GM12801 (cell line): ENCODE measurements around the gene SYAP1.

Experiments
- TF ChIP-seq, protein P1 (sequence below): IDR thresholded peaks from one replicate; pipeline ENCODE4 v1.5.1; 2011; ENCODE audit warnings: control low read depth; ENCODE audit not compliant: insufficient read length; ENCODE audit errors: extremely low read depth

Gene SYAP1, protein sequence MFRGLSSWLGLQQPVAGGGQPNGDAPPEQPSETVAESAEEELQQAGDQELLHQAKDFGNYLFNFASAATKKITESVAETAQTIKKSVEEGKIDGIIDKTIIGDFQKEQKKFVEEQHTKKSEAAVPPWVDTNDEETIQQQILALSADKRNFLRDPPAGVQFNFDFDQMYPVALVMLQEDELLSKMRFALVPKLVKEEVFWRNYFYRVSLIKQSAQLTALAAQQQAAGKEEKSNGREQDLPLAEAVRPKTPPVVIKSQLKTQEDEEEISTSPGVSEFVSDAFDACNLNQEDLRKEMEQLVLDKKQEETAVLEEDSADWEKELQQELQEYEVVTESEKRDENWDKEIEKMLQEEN

DNA sequence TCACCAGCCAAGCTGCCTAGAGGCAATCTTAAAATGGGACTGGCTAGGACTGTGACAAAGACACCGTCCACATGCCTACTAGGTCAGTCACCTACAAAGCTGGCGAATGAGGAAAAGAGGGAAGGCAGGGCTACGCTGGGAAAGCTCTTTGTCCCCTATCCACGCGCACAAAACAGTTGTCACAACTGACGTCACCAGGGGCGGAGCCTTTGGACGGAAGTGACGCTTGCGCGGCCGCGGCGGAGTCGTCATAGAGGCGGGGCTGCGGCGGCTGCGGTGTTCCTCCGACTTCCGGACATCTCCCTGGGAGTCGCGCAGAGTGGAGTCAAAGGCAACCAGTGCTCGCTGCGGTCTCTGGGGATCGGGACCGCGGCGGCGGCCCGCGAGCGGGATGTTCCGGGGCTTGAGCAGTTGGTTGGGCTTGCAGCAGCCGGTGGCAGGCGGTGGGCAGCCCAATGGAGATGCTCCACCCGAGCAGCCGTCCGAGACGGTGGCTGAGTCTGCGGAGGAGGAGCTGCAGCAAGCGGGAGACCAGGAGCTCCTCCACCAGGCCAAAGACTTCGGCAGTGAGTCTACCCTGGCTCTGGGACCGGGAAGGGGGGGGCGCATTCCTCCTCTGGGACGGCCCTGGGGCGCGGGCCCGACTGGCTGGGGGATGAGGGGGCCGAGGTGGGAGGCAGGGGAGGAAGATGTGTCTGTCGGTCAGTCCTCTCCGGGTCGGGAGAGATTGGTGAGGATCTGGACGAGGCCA is at the start of gene SYAP1:
SYAP1 (plus strand) TSS at position 279 of the 751 bp plus-strand sequence; CDS start at position 392, 113 bp downstream.
- TF ChIP-seq, protein P1, sequence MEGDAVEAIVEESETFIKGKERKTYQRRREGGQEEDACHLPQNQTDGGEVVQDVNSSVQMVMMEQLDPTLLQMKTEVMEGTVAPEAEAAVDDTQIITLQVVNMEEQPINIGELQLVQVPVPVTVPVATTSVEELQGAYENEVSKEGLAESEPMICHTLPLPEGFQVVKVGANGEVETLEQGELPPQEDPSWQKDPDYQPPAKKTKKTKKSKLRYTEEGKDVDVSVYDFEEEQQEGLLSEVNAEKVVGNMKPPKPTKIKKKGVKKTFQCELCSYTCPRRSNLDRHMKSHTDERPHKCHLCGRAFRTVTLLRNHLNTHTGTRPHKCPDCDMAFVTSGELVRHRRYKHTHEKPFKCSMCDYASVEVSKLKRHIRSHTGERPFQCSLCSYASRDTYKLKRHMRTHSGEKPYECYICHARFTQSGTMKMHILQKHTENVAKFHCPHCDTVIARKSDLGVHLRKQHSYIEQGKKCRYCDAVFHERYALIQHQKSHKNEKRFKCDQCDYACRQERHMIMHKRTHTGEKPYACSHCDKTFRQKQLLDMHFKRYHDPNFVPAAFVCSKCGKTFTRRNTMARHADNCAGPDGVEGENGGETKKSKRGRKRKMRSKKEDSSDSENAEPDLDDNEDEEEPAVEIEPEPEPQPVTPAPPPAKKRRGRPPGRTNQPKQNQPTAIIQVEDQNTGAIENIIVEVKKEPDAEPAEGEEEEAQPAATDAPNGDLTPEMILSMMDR: no peak

DNA sequence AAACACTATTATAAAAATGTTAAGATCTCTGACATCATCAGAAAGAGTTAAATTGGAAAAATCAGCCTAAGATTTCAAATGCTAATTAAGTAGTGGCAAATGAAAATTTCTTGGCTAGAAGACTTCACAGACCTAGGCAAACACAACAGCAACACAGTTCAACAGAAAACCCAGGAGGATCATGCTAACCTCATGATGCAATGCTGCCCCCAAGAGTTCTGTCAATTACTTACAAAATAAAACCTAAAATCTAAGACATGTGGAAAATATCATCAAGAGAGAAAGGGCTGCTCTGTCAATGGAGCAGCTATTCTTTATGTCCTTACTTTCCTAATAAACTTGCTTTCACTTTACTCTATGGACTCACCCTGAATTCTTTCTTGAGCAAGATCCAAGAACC is 48.4 kb upstream of the SYAP1 start:
- TF ChIP-seq, protein P1: no peak

DNA sequence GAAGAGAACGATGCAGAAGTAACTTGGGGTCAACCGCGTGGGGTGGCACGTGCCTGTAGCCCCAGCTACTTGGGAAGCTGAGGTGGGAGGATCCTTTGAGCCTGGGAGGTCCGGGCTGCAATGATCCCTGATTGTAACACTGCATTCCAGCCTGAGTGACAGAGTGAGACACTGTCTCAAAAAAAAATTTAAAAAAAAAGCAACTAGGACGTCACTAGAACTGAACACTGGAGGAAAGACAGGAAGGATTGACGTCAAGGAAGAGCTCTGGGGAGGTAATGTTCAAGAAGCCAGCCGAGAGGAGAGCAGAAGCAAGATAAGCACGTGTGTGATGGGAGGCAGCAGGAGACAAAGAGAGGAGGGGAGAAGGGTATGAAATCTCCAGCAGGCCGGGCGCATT is 40.7 kb upstream of the SYAP1 start:
- TF ChIP-seq, protein P1: no peak

DNA sequence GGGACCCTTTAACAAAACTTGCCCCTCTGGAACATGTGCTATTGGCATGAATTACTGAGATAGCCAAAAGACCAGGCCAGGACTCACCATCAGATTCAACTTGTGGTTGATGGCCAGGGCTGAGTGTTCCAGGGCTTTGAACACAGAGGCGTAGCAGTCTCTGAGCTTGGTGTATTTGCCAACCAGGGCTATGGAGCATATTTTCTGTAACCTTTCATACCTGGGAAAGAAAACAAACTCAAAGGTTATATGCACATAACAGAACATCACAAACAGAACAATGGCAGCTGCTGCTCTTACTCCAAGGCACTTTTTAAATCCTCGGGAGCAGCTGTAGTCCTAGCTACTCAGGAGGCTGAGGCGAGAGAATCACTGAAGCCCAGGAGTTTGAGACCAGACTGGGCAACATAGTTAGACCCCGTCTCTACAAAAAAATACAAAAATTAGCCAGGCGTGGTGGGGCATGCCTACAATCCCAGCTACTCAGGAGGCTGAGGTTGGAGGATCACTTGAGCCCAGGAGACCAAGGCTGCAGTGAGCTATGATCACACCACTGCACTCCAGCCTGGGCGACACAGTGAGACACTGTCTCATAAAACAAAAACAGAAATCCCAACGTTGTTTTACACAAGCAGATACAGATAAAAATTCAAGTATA is 36.3 kb upstream of the SYAP1 start:
- TF ChIP-seq, protein P1: no peak

DNA sequence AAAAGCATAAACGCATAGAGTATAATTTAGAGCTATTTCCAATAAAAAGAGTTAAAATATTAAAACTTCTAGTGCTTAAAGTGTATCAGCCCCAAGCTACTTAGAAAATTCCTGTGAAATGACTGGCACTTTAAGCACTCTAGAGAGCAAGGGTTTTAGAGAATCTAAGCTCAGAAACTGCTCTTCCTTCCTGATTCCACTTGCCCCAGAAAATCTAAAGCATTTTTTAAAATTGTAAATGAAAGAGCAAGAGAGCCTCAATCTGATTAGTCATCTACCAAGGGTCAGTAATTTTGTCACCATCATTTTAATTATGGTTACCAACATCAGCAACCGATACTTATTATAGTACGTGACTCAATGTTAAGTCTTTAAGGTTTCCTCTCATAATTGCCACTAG is 31.9 kb upstream of the SYAP1 start:
- TF ChIP-seq, protein P1: no peak

DNA sequence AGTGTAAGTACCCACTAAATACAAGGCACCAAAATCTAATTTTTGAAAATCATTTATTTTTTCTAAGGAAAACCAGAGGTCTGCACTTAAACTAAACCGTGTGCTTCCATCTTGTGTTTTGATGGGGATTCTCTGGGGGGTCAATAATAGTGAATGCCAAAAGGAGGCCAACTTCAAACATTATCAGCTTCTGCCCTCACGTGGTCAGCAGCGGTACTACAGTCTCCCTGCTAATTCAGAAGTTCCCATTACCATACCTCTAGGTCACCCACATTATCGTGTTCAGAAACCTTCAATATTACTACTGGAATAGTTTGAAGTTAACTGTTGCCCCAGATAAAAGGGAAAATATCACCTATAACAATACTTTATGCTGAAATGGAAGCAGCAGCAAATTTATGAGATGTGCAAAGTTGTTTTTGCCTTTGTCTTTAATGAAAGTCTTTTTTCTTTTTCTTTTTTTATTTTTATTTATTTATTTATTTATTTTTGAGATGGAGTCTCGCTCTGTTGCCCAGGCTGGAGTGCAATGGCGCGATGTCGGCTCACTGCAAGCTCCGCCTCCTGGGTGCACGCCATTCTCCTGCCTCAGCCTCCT is 24.2 kb upstream of the SYAP1 start:
- TF ChIP-seq, protein P1: no peak

DNA sequence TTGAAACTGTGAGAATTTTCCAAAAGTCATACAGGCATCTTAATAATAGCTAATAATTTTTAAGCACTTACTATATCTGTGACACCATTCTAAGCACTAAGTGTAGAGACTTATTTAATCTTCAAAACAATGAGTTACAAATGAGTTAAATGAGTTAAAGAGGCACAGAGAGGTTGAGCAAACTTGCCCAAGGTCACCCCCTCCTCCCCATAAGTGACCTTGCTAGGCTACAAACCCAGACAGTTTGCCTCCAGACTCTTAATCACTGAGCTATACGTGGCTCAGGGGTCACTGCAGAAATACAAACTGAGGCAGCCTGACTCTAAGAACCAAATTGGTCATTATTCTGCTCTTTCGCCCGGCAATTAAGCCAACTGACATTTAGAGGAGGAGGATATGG is 22.5 kb upstream of the SYAP1 start:
- TF ChIP-seq, protein P1: no peak
